Amniotic epithelial cell (primary cell): ENCODE measurements around the gene HMCN1.

Experiments used
- DNase-seq: peaks from one replicate; pipeline ENCODE4 v3.0.0-alpha.2; 2010; ENCODE audit warnings: low read depth

The HMCN1 gene

GRCh38 chr1:185804608-185805007 lies 70.4 kb downstream of the HMCN1 start:
- DNase-seq: no peak

DNA sequence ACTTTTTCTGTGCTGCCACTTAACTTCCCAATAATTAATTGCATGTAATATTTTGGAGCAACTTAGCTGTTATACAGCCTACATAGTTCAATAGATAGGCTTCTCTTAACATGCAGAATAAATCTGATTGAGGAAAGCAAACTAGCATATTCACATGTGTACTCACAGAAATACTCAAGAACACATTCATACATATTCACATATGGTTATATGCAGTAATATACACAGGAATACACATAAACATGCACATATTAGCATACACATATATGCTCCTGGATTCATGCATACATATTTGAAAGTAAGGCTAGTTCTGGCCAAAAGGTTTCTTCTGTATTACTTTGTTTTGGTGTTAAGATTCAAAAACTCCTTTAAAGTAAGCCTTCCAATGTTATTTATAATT lies 73.1 kb downstream of the HMCN1 start:
- no peak for DNase-seq

DNA sequence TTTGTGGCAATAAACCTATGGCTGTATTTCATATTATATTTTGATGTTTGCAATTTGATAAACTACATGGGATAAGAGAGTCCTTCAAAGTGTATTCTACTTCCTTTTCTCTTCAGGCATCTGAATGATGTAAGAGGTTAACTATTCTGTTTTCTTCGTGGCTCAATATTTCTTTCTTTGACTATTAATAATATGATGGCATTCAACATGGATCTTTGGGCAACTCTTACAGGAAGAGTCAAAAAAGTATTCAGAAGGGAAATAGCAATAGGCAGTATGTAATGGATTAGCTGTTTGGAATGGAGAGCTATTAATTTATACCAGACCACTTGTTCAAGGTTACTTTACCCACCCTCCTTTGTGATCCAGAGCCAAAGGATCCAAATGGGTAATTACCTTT lies 74.4 kb downstream of the HMCN1 start:
- no peak for DNase-seq

DNA sequence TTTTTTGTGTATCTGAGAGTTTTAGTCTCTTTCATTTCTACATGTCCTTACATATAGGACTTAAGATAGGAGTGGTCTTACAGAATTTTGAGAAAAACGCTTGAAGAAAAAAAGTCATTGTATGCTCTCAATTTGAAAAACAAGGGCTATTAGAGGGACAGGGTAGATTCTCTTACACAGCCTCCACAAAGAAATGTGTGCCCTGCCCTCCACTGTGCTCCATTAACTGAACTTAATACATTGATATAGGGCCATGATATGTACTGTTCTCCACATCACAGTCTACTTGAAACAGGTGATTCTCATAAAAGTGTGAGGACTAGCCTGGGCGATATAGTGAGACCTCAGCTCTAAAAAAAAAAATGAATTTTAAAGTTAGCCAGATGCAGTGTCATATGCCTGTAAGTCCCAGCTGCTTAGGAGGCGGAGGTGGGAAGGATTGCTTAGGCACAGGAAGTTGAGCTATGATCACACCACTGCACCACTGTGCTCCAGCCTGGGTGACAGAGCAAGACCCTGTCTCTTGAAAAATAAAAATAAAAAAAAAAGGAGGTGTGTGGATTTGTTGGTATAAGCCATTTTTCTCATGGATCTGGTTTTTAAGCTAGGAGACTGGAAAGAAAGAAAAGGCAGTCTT lies 77.0 kb downstream of the HMCN1 start:
- no peak for DNase-seq

GRCh38 chr1:185812934-185813333 lies 78.7 kb downstream of the HMCN1 start:
- DNase-seq: no peak

- DNase-seq: peak; percentile 64
These were observed 79.3 kb downstream of the HMCN1 start for GRCh38 chr1:185813401-185813979.

- DNase-seq: peak; percentile 80
These were observed 82.3 kb downstream of the HMCN1 start for GRCh38 chr1:185816460-185816859.

DNA sequence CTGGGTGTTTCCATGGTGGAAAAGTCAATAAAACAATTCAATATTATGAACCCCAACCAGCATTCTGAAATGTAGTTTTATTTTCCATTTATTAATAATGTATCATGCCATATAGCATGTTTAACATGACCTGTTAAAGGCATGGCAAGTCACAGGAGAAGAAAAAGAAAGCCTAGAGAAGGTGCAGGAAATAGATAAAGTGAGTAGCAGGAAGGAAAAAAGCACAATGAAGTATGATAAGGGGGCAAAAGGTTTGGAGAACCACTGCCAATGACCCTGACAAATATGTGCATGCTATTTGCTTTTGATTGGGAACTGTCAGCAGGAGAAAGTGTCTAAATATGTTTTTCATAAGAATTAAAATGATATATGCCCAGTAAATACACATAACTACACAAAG lies 85.6 kb downstream of the HMCN1 start:
- no peak for DNase-seq

GRCh38 chr1:185821612-185822385 lies 87.6 kb downstream of the HMCN1 start:
- no peak for DNase-seq

GRCh38 chr1:185823467-185823866 lies 89.3 kb downstream of the HMCN1 start:
- peak; percentile 42 for DNase-seq

- DNase-seq: no peak
These were observed 89.9 kb downstream of the HMCN1 start for GRCh38 chr1:185824106-185824505.

- no peak for DNase-seq
These were observed 91.4 kb downstream of the HMCN1 start for GRCh38 chr1:185825556-185825955.

- DNase-seq: peak; percentile 56
These were observed 100.2 kb downstream of the HMCN1 start for GRCh38 chr1:185834371-185834905.

DNA sequence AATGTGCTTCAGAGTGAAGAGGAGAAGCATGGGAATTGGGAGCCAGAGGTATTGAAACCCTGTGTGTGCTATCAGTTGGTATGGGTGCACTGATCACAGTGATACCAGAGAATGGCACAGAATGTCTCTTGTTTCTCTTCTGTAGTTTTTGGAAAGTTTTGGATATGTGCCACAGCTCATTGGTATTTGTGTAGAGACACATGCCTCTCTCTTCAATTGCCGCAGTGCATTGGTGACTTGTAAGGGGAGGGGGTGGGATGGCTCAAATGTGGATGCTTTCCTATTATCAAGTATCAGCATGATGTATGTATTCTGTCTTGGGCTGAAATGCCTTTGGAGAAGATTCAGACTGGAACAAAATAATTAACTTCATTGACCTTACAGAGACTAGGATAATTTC lies 101.0 kb downstream of the HMCN1 start:
- no peak for DNase-seq

GRCh38 chr1:185837711-185838110 lies 103.5 kb downstream of the HMCN1 start:
- no peak for DNase-seq

DNA sequence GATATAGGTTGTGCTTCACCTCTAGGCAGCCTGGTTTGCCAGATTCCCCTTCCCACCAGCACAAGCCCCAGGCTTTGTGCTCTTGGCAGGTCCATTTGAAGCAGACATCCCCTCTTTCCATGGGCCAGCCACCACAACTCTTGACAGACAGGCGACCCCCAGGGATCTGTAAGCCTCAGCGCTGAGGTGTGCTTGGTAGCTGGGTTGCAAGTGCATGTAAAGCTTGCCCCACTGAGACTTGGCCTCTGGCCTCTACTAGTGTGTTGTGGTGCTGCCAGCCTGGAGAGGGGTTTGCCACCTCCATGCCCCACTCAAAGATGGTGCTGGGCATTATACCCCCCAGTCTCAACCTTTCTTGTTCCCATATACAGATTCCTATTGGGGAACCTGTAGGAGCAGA lies 103.9 kb downstream of the HMCN1 start:
- DNase-seq: no peak

GRCh38 chr1:185840880-185841279 lies 106.7 kb downstream of the HMCN1 start:
- no peak for DNase-seq

GRCh38 chr1:185843297-185843869 lies 109.2 kb downstream of the HMCN1 start:
- no peak for DNase-seq

DNA sequence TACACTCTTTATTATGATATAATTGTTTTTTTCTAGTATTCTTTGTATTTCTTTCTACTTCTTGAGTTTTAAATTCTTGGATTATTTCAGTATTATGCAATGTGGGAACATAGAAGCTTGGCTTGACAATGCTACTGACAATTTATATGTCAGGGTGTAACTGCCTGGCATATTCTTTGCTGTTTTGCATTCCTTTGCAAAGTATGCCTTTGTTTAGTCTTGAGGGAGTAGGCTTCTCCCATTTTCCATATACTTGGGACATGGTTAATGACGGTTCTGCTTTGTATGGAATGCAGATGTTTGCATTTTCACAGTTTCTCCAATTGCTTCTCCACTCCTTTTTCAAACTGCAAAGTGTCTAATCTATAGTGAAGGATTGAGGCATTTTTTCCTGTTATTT lies 109.8 kb downstream of the HMCN1 start:
- no peak for DNase-seq

GRCh38 chr1:185846672-185847444 lies 112.7 kb downstream of the HMCN1 start:
- peak; percentile 83 for DNase-seq

GRCh38 chr1:185849014-185849413 lies 114.8 kb downstream of the HMCN1 start:
- no peak for DNase-seq

DNA sequence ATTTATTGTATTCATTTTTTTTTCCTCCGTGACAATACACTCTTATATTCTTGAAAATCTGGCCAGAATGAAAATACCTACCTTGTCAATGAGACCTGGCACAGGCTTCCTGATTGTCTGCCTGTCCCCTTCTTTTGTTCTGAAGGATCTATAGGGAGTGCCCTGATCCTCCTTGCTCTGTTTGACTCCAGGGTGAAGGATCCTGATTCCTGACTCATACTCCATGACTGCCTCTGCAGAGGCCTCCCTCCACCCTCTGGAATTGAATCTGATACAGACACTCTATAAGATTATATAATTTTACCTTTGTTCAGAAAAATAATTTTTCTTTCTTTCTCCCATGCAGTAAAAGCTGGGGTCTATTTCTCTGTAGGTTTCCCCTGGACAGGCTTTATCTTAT lies 116.2 kb downstream of the HMCN1 start:
- peak; percentile 18 for DNase-seq
